ENCODE data around the gene ACSM2B. TPM values are rescaled to one million over a fixed set of nuclear protein-coding genes. Genes with fewer than 3 reads are reported as not detected.
"Not testable (repeated sequence)": the region's sequence is repeated elsewhere in the genome, so short reads cannot be mapped to it uniquely, and the experiment has no call there.

Gene ACSM2B
- polyA plus RNA-seq, 4 donors = 45.1 to 95.4 (median 58.7) TPM

DNA sequence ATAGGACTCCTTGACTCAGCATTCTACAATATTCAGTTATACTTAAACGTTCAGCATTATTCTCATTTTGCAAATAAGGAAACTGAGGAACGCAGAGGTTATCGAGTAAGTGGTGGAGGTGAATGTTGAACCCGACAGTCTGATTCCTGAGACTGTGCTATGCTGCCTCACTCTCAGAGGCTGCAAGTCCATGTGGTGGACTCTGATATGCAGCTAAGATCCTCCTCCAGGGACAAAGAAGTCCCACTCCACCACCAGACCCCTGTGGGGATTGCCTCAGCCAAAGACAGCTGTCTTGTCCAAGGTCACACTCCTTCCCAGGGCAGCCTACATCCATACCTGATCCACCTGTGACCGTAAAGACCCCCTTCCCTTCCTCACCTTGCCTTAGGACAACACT, 37.5 kb downstream of the ACSM2B start:
- DNase-seq (ENCODE audit: low read depth in 4 of 4, low spot score in 3 of 4) = no peak

- no peak for DNase-seq (ENCODE audit: low read depth in 4 of 4, low spot score in 3 of 4)
Observed at GRCh38 chr16:20538181-20538580, 38.0 kb downstream of the ACSM2B start.

- DNase-seq (ENCODE audit: low read depth in 4 of 4, low spot score in 3 of 4) = not testable (repeated sequence)
Observed at GRCh38 chr16:20536669-20537068, 39.5 kb downstream of the ACSM2B start.

GRCh38 chr16:20532284-20532792, 43.8 kb downstream of the ACSM2B start:
- DNase-seq (ENCODE audit: low read depth in 4 of 4, low spot score in 3 of 4) = not testable (repeated sequence)

DNA sequence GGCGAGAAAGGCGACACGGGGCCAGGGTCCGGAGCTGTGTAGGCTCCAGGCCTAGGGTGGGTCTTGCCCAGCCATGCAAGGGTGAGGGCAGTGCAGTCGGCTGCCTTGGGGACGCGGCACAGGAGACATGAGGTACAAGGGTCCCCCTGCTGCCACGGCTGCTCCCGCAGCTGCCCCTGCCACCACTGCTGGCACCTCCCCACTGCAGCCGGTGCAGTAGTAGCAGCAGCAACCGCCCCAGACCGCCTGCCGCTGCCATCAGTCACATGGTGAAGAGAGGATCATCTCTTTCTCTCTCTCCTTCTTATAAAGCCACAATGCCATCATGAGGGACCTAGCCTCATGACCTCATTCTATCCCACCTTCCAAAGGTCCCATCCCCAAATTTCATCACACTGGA, 44.4 kb downstream of the ACSM2B start:
- not testable (repeated sequence) for DNase-seq (ENCODE audit: low read depth in 4 of 4, low spot score in 3 of 4)

DNA sequence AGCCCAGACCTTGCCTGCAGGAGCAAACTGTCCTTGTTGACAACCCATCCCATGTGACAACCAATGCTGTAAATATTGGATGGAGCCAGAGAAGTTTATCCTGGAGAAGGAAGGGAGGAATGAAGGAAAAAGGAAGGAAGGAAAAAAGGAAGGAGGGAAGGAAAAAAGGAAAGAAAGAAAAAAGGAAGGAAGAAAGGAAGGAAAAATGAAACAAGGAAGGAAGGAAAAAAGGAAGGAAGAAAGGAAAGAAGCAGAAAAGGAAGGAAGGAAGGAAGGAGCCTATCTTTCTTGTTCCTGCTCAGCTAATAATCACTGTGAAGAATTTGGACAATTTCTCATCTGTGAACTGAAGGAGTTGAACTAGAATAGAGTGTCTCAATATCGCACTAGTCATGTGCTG, 56.1 kb downstream of the ACSM2B start:
- DNase-seq (ENCODE audit: low read depth in 4 of 4, low spot score in 3 of 4) = no peak

DNA sequence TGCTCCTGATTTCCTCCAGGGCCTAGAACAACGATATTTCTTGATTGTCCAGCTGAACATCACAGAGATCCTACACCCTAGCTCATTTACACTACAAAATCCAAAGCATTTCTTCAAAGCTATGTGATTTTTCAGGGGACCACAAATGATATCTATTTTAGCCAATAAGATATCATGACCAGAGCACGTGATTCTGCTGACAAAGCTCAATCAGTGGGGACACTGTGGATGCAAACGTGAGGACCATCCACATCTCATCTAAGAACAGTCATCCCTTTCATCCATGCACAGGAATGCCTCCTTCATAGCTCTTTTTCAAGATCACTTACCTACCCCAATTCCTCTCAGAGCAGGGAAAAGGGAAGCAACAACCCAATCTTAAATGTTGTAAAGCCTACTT, 56.9 kb downstream of the ACSM2B start:
- DNase-seq (ENCODE audit: low read depth in 4 of 4, low spot score in 3 of 4) = no peak

DNA sequence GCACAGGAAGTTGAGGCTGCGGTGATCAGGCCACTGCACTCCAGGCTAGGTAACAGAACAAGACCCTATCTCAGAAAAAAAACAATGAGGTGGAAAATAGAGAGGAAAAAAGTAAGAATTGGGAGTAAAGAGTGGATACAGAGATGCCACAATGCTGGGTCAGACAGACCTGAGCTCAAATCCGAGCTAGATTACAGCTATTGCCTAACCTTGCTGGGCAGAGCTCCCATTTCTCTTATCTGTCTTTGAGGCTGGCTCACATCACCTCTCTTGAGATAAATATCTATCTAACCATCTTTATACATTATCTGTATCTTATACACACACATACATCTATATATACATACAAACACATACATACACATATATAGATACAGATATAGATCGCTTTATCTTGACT, 59.0 kb downstream of the ACSM2B start:
- no peak for DNase-seq (ENCODE audit: low read depth in 4 of 4, low spot score in 3 of 4)

DNA sequence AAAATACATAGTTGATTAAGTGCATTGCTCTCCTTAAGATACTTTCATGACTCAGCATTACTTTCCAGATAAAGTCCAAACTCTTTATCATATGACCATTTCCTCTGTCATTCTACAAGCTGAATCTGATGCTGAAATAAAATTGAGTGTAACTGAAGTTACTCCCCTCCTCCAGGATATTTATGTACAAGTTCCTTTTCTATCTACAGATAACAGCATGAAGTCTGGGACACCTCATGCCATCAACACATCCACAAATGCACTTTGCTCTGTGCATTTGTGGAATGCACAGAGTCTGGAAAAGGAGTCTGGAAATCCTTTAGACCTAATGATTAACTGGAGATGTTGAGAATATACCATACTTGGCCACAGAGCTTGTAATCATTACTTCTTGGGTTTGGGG, 60.5 kb downstream of the ACSM2B start:
- DNase-seq (ENCODE audit: low read depth in 4 of 4, low spot score in 3 of 4) = no peak

GRCh38 chr16:20510323-20510722, 65.8 kb downstream of the ACSM2B start:
- DNase-seq (ENCODE audit: low read depth in 4 of 4, low spot score in 3 of 4) = no peak

DNA sequence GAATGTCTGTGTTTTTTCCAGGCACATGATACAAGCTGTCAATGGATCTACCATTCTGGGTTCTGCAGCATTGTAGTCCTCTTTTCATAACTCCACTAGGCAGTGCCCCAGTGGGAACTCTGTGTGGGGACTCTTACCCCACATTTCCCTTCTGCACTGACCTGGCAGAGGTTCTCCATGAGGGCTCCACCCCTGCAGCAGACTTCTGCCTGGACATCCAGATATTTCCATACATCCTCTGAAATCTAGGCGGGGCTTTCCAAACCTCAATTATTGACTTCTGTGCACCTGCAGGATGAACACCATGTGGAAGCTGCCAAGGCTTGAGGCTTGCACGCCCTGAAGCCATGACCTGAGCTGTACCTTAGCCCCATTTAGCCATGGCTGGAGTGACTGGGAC, 68.9 kb downstream of the ACSM2B start:
- DNase-seq (ENCODE audit: low read depth in 4 of 4, low spot score in 3 of 4) = no peak

DNA sequence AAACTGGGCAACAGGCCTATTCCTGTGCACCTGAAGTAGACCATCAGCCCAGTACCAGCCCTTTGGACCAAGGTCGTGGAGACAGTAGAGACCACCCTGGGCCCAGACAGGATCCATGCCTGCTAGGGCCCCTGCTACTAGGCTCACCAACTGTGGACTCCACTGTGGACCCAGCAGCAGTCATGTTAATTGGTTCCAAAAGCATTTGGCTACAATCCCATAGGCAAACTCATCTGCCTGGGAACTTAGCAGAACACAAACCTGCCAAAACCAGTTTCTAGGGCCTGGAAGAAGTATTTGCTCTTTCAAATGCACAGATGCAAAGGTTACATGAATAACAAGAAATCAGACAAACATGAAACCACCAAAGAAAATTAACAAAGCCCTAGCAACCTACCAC, 71.7 kb downstream of the ACSM2B start:
- no peak for DNase-seq (ENCODE audit: low read depth in 4 of 4, low spot score in 3 of 4)

GRCh38 chr16:20491448-20491847, 84.7 kb downstream of the ACSM2B start:
- DNase-seq (ENCODE audit: low read depth in 4 of 4, low spot score in 3 of 4) = not testable (repeated sequence)

GRCh38 chr16:20490994-20491393, 85.2 kb downstream of the ACSM2B start:
- DNase-seq (ENCODE audit: low read depth in 4 of 4, low spot score in 3 of 4) = not testable (repeated sequence)

Other genes starting within 250 kb of the ACSM2B start
- gene GP2, start 248.9 kb downstream of the ACSM2B start, polyA plus RNA-seq (ENCODE audit: insufficient read length in 4 of 4) = 1 to 10 TPM; 1.6 to 4.6 (median 2.9) TPM
- gene UMOD, start 223.7 kb downstream of the ACSM2B start, polyA plus RNA-seq (ENCODE audit: insufficient read length in 4 of 4) = 100 to 1,000 TPM; 117 to 243 (median 186) TPM
- gene PDILT, start 171.6 kb downstream of the ACSM2B start, polyA plus RNA-seq (ENCODE audit: insufficient read length in 4 of 4) = under 1 TPM in 1 of 4 donors, not detected in 3; 0.09 TPM
- 1 to 10 TPM; 4.4 to 7.1 (median 6.4) TPM for gene ACSM5, start 166.8 kb downstream of the ACSM2B start, polyA plus RNA-seq (ENCODE audit: insufficient read length in 4 of 4)
- 10 to 100 TPM; 57.3 to 76.3 (median 59.0) TPM for gene ACSM2A, start 124.8 kb downstream of the ACSM2B start, polyA plus RNA-seq (ENCODE audit: insufficient read length in 4 of 4)
- gene ACSM1, start 121.3 kb upstream of the ACSM2B start, polyA plus RNA-seq (ENCODE audit: insufficient read length in 4 of 4) = 1 to 10 TPM in 2 of 4 donors, under 1 TPM in 2; 0.90 to 2.5 (median 0.99) TPM
- gene THUMPD1, start 165.5 kb upstream of the ACSM2B start, polyA plus RNA-seq (ENCODE audit: insufficient read length in 4 of 4) = 10 to 100 TPM; 62.0 to 81.4 (median 75.9) TPM
- 100 to 1,000 TPM in 3 of 4 donors, 10 to 100 TPM in 1; 96.3 to 132 (median 116) TPM for gene ACSM3, start 187.6 kb upstream of the ACSM2B start, polyA plus RNA-seq (ENCODE audit: insufficient read length in 4 of 4)
- 10 to 100 TPM; 33.0 to 39.1 (median 35.6) TPM for gene ERI2, start 230.1 kb upstream of the ACSM2B start, polyA plus RNA-seq (ENCODE audit: insufficient read length in 4 of 4)
- 1 to 10 TPM; 5.9 to 7.4 (median 6.6) TPM for gene REXO5, start 230.2 kb upstream of the ACSM2B start, polyA plus RNA-seq (ENCODE audit: insufficient read length in 4 of 4)